NCI-H2196 treated with DMSO at 0.1 percent for 48 hours (cell line): Measurements from ENCODE around the gene PHB1.
A peak's percentile ranks its signal among the peaks of the same experiment; 100 is the strongest.

Experiments used
- DNase-seq: peaks from one replicate; lab custom pipeline; 2025; ENCODE audit not compliant: unreplicated experiment; lab: John Stamatoyannopoulos, UW

Gene PHB1

GRCh38 chr17:49414622-49415350 lies at the start of gene PHB1:
PHB1 (minus strand) TSS chr17:49414882; CDS start chr17:49413264, 1,618 bp downstream.
- peak; percentile 97 for DNase-seq

GRCh38 chr17:49464049-49464448 lies 49.4 kb upstream of the PHB1 start:
- no peak for DNase-seq

GRCh38 chr17:49461580-49461979 lies 46.9 kb upstream of the PHB1 start:
- DNase-seq, result no peak

DNA sequence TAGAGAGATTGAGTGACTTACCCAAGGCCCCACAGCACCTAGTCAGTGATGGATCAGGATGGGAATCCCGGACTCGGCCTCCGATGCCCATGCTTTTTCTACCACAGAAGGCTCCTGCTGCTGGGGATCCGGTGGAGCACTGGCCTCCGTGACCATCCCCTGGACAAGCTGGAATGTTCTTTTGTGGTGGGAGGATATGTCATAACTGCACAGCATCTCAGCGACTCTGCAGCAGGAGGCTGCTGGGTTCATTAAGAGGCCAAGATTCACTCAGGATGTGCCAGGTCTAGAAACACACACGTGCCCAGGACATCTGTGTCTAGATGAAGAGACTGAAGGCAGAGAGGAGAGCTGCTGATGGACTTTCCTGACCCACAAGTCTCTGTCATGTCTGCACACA lies 45.7 kb upstream of the PHB1 start:
- no peak for DNase-seq

DNA sequence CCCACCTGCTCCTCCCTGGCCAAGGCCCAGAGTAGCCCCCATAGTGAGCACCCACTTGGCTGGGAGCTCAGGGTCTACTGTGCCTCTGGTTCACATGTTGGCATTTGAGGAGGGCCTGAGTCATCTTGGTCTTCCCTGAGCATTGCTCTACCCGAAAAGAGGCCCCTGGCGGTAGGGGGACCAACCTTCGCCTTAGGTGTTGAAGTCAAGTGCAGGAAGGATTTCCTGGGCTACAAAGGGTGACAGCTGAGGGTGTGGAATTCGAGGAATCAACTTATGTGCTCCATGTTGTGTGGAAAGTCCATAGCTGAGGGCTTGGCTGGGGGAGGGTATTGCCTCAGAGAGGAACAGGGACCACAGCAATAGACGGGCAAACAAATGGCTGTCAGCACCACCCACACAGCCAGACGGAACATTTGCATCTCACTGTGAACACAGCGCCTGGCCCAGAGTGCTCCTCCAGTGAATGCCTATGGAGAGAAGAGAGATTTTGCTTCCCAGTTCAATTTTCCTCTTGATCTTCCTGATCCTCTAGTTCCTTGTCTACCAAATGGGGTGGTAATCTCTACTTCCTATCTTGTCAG lies 44.8 kb upstream of the PHB1 start:
- no peak for DNase-seq

GRCh38 chr17:49457564-49458535 lies 43.2 kb upstream of the PHB1 start:
- DNase-seq, result no peak

DNA sequence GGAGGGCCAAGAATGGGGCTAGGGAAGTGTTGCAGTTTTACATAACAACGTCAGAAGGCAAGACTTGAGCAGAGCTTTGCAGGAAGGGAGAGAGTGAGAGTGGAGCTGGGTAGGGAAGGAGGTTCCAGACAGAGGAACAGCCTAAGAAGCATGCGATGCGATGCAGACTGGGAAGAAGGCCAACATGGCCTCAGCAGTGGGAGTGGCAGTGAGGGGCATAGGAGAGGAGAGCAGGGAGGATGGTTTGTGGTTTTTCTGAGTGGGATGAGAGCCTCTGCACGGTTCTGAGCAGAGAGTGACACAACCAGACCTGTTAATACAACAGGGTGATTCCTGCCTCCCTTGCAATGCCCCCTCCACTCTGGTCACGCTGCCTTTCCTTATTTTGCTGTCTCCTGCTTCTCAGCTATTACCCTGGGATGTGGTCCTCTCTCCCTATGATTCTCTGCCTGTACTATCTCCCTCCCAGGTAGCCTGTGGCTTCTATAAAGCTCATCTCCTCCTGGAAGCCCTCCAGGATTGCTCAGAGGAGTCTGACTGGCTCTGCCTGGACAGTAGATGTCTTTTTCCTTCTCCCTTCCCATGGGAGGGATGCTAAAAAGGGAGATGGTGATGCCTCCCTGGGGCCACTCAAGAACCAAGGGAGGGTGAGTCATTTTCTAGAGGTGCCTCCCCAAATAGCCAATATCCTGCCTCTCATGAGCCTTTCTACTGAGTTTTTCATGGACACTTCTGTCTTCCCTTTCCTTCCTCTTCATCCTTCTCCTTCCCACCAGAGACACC lies 41.7 kb upstream of the PHB1 start:
- DNase-seq, result no peak

- DNase-seq, result no peak
Observed at GRCh38 chr17:49455272-49455861, 40.7 kb upstream of the PHB1 start.

- DNase-seq, result no peak
Observed at GRCh38 chr17:49454050-49454449, 39.4 kb upstream of the PHB1 start.

DNA sequence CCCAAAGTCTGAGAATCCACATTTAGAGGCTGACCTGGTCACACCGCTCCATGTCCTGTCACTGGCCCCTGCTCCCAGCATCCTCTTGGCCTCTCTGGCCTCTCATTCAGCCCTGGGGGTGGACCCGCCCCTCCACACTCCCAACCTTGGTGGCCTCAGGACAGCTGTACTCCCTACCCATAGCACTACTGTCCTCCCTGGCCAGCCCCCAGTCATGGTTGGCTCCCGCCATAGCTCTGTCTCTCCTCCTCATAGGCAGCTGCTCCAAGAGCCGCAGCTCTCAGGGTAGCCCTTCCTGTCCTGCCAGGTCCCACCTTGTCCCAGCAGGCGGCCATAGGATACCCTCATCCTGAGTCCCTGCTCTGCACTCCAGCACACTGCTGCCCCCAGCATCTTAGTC lies 38.0 kb upstream of the PHB1 start:
- no peak for DNase-seq

GRCh38 chr17:49452201-49452600 lies 37.5 kb upstream of the PHB1 start:
- no peak for DNase-seq

- no peak for DNase-seq
Observed at GRCh38 chr17:49450735-49451134, 36.1 kb upstream of the PHB1 start.

DNA sequence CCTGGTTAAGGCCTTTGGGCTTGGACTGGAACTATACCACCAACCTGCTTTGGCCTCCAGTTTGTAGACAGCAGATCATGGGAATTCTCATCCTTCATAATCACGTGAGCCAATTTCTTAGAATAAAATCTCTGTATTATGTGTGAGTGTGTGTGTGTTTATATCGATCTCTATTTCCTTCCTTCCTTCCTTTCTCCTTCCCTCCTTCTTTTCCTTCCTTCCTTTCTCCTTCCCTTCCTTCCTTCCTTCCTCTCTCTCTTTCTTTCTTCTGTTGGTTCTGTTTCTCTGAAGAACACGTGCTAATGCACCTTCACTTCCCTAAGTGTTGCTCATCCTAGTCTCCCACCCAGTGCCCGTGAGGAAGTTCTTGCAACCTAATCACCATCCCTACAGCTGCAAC lies 35.5 kb upstream of the PHB1 start:
- no peak for DNase-seq

DNA sequence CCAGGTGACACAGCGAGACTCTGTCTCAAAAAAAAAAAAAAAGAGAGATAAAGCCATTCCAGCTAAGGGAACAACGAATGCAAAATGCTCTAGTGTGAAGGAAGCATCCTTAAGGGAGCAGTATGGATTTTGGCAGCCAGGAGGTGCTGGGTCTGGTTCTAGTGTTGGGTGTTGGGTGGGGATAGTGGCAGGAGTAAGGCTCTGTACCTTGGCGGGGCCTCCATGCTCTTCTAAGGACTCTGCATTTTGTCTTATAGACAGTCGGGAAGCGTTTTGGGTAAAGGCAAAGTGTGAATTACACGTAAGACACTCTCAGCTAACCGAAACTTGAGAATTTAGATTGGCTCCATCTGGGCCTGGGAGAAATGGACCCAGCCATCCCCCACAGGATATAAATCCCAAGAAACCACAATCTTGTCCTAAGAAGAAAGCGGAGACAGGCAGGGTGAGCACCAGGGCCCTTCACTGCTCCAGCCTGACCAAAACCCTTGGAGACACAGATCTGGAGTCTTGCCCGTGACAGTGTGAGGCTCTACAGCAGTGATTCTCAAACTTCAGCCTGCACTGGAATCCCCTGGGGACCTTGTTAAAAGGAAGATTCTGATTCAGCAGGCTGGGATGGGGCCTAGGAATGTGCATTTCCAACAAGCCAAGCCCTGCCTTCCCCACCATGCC lies 33.1 kb upstream of the PHB1 start:
- no peak for DNase-seq

DNA sequence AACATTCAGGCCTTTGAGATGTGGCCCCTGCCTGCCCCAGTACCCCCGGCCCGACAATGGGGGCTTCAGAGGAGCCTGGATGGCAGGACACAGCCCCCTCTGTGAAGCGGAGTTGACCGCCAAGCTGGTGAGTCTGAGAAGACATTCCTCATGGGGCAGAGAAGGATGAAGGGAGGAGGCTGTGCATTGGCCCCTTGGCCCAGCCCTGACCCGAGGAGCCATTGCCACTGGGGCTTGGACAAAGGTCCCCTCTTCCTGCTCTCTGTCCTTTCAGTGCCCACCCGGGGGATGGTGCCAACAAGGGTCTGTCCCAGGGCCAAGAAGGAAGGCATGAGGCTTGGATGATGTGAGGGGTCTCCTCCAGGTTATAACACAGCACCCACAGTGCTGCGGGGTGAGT lies 30.9 kb upstream of the PHB1 start:
- DNase-seq, result no peak

DNA sequence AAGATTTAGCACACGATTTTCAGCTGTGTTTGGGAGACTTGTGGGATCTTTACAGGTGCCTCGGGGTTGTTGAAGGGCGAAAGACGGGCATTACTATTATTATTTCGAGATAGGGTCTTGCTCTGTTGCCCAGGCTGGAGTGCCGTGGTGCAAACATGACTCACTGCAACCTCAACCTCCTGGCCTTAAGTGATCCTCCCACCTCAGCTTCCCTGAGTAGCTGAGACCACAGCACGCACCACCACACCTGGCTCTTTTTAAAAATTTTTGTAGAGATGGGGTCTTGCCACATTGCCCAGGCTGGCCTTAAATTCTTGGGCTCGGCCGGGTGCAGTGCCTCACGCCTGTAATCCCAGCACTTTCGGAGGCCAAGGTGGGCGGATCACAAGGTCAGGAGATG lies 29.7 kb upstream of the PHB1 start:
- DNase-seq, result no peak

DNA sequence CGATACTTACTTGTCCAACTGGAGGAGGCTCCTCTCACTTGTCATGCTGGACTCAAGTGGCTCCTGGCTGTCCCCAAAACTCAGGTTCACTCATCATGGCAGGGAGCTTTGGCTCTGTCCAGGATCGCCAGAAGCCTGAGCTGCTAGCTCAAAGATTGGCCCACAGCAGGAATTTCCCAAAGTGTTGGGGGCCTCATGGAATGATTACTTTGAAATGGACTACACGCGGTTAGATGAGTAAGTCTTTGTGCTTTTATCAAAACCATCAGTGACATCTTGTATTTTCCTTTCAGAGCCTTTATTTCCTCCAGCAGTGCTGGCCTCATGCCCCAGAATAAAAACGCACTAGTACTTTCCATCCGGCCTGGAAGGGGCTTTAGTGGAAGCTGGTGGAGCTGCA lies 29.2 kb upstream of the PHB1 start:
- DNase-seq, result no peak

- DNase-seq, result no peak
Observed at GRCh38 chr17:49442041-49442440, 27.4 kb upstream of the PHB1 start.

DNA sequence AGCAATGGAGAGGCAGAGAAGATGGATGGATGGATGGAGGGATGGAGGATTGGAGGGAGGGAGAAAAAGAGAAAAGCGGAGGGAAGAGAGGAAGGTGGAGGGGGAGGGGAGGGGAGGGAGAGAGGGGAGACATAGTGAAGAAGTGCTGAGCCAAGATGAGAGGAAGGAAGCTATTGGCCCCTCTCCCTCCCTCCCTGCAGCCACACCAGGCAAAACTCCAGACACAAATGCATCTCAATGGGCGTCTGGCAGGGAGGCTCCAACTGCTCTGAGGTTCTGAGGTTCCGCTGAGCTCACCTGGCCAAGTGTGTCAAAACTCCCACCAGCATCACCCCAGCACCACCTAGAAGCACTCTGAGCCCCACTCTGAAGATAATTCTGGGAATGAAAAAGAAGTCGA lies 26.9 kb upstream of the PHB1 start:
- DNase-seq, result no peak

GRCh38 chr17:49440581-49440980 lies 25.9 kb upstream of the PHB1 start:
- no peak for DNase-seq
